Stimulated activated CD8-positive, alpha-beta memory T cell treated with anti-CD3 and anti-CD28 coated beads, Interleukin-4, amount 100 ng/mL, for 48 hours (primary cell): ENCODE results near the gene GNG2.

Experiments
- DNase-seq: peaks from one replicate; pipeline ENCODE4 v3.0.0-alpha.2; 2020

GNG2 gene

DNA sequence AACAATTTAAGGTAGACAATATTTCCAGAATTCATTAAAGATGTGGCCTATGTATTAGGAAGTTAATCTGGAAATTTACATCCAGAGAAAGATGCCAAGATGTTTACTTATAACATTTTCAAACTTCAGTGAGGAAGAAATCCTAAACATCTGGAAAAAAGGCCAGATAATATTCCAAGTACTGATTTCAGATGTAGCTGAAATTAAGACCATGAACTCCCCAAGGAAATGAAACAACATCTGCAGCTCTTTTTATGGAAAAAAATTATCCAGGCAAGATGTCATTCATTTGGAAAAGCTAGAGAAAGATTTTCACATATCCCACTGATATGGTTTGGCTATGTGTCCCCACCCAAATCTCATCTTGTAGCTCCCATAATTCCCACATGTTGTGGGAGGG, 35.0 kb downstream of the GNG2 start:
- DNase-seq, result no peak

DNA sequence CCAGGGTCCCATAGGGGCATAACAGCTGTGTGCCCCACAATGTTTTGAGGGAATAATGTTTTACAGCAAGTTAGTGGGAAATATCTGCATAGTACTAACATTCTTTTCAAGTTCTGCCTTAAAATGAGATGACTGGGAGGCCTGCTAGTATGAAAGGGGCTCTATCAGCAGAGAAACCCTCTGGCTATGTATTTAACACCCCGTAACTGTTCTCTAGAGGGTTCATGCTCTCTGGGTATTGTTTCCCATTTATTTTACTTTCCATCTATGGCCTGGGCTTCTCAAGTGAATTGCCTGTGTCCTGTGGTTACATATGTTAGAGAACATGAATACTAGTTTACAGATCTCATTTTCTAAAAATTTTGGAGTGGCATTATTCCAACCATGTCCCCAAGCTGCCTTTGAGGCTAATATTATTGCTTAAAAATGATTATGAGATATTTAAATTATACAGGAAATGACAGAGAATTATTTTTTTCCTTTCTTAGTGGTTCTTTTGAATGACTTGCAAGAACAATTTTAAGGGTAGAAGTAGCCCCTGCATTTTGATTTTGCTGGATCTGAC, 37.5 kb downstream of the GNG2 start:
- no peak for DNase-seq

DNA sequence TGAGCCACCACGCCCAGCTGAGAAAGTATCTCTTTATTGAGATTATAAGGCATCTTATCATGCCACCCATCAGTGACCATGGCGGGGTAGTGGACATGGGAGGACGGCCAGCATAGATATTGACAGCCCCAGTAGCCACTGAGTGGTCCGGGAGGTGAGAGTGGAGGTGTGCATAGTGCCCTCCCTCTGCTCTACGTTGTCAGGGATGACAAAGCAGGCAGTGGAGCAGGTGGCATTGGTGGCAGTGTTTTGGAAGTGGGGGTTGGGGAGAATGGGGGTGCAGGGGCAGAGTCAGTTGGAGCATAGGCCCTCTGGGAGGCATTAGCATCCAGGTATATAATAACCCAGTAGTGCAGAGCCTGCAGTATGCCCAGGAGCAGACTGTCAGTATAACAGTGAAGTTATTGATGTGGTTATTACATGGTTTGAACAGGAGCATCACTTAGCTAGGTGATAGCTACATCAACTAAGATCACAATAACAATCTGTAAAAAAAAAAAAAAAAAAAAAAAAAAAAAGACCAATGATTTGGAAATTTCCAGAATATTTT, 41.1 kb downstream of the GNG2 start:
- DNase-seq, result no peak

DNA sequence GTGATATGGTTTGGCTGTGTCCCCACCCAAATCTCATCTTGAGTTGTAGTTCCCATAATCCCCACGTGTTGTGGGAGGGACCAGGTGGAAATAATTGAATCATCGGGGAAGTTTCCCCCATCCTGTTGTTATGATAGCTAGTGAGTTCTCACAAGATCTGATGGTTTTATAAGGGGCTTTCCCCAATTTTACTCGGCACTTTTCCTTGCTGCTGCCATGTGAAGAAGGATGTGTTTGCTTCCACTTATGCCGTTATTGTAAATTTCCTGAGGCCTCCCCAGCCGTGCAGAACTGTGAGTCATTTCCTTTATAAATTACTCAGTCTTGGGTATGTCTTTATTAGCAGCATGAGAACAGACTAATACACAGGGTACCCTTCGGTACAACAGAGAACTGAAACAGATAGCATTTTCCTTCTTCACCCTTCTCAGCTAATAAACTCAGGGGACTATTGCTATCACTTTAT, 45.3 kb downstream of the GNG2 start:
- DNase-seq, result peak; percentile 48

DNA sequence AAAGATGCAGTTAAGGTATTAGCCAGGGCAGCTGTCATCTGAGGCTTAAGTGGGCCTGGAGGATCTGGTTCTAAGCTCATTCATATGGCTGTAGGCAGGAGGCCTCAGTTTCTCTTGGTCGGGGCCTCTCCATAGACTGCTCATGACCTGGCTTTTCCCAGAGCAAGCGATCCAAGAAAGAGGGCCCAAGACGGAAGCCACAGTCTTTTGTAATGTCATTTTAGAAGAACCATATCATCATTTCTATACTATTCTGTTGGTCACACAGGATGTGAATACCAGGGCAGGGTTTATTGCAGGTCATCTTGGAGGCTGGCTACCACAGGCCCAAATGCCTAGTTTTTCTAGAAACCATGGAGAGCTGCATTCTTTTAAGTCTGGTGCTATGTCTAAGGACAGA, 47.7 kb downstream of the GNG2 start:
- no peak for DNase-seq

DNA sequence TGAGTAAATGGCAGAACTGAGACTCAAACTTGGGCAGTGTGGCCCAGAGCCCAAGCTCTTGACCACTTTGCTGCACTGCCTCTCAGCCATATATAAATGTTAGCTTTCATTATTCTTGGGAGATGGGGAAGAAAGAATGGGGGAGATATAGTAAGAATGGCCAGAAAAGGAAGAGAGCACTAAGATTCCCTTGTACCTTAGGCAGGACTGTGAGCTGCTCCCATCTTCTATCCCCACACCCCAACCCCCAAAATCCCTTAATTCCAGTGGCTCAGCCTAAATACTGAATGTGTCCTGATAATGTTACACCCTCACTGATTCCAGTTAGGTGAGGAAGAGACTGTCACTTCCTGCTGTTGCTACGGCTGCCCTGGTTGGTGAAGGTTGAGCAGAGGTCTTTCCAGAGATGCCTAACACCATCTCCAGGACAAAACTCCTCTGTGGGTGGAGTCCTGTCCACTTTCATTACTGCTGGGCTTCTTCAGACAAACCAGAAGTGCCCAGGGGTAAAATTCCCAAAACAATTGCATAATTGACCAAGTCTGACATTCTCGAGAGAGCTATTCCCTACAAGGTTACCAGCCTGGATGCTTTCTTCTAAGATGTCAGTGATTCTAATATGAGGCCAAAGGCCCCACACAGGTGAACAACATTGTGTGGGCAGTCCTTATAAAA, 51.8 kb downstream of the GNG2 start:
- DNase-seq, result no peak

DNA sequence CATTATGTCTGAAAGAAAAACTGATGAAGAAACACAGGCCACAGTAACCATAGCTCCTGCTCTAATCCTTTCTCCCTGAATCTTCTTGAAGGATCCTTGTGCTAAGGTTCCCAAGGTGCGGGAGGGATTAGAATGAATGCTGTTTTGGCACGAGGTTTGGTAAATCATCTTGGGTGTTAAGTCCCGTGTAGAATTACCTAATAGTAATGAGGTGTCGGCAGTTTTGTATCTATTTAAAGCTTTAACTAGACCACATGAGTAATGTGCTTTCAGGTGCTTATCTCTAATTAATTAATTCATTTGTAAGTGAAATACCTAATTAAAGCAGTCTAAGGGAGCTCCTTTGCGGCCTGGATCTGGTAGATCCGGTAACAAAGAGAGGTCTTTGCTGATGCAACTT, 53.9 kb downstream of the GNG2 start:
- no peak for DNase-seq

DNA sequence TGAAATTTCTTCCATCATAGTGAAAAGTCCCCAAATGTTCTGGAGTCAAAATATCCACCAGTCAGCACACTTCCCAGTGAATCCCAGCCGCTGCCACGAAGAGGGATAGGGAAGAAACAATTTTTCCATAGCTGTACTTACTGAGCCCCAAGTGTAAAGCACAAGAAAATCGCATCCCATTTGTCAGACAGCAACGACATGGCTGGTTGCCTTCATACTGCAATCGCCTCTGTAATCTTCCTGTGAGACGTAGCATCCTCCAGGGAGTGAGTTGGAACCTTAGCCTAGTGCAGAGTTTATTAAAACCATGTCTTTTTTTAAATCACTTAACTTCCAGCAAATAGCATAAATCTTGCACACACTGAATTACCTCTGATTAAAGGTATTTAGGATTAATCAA, 56.8 kb downstream of the GNG2 start:
- DNase-seq, result no peak

DNA sequence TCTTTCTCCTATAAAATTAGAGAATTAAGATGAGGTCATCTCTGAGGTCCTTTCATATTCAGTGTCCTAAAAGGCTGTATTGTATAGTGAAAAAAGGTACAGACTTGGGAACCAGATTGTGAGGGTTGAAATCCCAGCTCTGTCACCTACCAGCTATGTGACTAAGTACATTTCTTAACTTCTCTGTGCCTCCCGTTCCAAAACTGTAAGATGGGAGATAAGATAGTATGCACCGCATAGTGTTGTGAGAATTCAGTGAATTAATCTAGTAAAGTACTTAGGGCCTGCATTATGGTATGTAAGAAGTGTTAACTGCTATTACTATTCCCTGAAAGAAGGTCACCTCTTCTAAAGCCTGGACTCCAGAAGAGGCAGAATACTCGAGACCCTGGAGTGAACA, 60.6 kb downstream of the GNG2 start:
- DNase-seq, result no peak

DNA sequence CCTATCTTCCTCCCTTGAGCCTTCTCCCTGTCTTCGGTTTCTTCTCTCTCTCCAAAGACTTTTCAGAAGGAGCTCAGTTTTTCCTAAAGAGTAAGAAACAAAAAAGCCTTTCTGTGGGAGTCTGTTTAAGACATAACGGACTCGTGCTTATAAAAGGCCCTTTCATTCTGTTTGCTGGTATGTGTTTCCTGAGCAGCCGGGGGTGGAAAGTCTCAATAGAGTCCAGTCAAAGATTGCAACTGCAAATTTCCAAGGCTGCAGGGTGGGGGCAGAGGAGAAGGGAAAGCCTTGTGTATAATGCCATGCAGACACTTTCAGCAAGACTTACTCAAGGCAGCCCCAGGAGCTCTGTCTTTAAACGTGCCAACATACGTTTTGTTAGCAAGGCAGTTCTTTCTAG, 62.2 kb downstream of the GNG2 start:
- no peak for DNase-seq

DNA sequence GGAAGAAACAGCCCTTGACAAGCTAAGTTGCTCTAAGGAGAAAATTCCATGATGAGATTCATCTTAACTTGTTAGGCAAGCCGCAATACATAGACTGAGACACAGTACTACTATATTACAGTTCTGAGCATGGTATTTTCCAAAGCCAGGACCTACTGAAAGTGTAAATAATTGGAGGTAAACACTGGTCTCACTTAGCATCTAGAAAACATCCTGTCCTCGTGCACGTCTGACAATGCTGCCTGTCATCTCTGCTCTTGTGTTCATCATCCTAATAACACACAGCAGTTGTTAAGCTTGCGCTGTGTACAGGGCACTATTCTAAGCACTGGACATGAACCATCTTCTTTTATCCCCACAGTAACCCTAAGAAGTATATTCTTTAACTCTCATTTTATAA, 64.2 kb downstream of the GNG2 start:
- DNase-seq, result no peak

DNA sequence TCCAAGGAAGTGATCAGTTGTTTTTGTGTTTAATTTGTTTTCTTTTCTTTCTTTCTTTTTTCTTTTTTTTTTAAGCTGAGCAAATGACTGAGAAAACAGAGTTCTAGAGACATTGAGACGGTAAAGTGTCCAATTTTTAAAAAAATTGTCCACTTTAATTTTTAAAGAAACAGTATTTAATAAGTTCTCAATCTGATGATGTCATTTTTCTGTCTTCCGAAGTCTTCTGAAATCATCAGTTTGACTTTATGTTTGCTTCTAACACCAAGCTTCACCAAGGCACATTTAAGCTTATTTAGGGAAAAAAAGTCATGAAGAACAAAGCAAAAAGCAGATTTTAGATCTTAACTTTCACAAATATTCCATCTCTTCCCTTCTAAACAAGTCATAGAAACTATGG, 65.6 kb downstream of the GNG2 start:
- DNase-seq, result no peak

DNA sequence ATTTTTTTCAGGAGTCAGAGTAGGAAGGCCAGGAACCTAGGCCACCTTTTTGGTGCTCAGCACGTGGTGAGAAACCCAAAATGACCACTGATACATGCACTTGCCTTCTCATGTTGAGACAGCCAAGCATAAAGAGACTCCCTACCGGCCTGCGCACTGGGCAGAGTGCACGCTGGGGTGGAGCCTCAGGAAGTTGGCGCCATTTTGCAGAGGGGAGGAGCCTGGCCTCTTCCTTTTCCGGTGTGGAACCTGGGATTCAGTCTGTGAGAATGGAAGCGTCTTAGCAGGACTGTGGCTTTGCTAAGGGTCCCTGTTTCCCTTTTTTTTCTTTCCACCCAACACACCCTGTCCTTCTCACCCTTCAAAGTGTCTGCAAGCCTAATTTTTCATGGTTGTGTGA, 66.0 kb downstream of the GNG2 start:
- DNase-seq, result no peak

DNA sequence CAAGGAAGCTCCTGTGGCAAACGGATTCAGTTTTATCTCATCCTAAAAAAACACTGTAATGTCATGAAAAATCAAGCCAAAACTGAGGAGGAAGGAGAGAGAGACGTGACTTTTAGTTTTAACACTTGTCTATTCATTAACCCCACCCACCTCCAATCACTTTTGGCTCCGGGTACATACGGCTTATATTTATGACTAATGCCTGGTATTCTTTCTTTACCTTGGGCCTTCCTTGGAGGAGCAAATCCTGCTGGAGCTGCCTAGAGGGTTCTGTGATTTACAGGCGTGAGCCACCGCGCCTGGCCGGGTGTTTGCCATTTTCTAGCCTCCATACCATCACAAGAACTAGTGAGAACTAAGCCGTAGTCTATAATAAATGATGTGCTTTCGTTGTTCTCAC, 68.2 kb downstream of the GNG2 start:
- DNase-seq, result no peak

DNA sequence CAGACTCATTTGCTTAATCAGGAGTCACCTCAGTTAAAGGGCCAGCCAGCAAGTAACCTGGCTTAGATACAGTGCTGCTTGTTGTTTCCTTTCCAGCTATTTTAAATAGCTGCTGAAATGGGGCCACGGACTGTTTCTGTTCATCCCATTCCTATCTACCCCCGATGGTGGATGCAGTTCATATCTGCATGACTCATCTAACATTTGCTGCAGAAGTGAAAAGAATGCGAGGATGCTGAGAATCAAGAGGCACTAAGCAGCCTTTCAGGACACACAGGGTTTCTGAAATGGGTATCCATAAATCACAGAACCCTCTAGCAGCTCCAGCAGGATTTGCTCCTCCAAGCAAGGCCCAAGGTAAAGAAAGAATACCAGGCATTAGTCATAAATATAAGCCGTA, 68.8 kb downstream of the GNG2 start:
- DNase-seq, result no peak

DNA sequence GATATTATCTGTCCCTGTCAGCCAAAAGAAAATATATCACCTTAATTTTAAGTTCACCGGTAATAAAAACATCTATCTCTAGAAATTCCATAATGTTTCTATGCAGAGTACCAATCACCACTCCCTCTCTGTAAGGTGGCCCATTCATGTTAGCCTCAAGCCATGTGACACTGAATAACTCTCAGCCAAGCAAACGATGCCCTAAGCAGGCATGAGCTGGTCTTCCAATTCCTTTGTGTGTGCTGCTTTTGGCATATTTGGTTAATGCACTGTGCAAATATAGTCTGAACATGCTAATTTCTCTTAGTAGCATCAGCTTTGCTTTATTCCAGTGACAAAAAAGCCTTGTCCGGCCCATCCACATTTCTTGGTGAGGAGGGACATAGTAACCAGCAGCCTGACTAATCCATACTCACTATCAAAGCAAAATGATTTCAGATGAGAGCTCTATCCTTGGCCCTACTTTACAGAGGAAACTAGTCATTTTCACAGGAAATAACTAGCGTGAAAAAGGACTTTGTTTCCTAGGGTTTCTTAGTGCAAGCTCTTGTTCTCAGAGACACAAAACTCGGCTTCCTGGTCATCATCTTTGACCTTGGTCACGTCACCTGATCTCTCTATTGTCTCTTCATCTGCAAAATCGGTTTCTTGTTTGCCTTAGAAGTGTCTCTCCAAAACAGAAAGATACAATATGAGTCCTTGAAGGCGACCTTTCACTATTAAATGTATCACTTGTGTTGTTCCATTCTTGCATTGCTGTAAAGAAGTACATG, 69.7 kb downstream of the GNG2 start:
- DNase-seq, result no peak

DNA sequence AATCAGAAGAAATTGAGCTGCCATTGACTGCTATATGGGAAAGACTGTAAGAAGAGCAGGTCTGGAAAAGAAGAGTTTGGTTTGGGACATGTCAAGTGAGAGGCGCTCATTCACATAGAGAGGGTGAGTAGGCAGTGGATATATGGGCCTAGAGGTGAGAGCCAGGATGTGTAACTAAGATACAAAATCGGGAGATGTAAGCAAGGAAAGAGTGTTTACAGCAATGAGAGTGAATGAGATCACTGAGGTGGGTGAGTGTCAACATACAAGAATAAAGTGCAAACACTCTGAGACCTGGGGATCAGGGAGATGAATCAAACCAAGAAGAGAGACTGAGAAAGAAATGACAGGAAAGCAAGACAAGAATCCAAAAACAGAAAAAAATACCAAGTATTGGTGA, 70.9 kb downstream of the GNG2 start:
- no peak for DNase-seq

DNA sequence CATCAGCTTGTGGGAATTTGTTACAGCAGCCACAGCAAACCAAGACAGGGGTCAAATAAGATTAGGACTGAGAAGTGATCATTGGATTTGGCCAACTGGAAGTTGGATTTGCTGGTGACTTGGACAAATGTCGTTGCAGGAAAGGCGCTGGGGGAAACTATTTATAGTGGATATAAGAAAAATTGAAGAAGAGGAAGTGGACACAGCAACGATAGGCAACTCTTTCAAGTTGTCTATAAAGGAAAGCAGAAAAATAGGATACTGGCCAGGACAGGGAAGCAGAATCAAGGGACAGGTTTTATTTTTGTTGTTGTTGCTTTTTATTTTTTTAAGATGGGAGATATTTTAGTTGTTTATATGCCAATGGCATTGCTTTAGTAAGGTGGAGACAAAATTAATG, 72.8 kb downstream of the GNG2 start:
- DNase-seq, result no peak

DNA sequence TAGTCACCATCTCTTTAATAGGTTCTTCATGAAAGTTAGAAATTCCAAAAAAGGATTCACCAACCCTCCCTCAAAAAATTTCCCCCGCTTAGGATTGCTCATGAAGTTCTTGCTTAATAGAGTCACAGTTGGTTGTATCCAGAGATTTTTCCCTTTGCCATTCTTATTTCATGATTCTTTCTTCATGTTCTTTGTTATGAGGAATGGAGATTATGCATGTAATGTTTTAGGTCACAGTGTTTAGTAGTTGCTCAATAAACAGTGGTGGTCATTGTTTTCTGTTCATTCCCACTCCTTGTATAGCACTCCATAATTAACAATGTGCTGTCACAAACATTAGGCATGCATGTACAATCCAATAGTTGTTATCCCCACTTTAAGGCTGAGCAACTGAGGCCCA, 77.7 kb downstream of the GNG2 start:
- DNase-seq, result no peak

DNA sequence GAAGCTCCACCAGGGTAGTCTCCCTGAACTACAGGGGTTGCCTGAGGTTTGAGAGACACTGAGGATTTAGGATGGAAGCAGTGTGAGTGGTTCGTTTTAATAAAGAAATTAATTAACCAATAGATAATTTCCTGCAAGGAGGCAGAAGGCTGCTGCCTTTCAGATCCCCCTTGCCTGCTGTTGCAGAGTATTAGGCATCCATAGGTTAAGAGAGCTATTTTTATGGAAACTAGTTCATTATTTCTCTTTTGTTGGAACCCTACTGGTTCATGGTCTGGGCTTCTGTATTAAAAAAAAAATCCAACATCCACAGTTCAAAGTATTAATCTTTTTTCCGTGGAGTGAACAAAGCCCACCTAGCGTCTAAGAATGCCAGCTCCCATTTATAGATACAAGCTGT, 78.4 kb downstream of the GNG2 start:
- no peak for DNase-seq

DNA sequence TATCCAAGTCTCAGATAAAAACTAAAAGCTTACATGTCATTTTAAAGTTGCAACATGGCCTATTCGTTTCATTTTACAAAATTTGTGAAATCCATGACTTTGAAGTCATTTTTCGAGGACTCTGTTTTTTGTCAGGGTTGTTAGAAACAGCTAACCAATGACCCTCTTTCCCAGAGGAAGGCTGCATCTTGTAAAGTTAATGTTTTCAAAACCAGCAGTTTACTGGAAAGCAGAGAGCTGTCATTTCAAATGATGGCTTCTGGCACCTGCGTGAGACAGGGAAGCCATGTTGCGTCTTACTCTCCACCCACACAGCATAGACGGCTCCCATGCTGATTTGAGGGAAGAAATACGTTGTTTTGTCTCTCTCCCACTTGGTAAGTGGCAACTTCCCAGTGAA, 78.8 kb downstream of the GNG2 start:
- DNase-seq, result no peak

DNA sequence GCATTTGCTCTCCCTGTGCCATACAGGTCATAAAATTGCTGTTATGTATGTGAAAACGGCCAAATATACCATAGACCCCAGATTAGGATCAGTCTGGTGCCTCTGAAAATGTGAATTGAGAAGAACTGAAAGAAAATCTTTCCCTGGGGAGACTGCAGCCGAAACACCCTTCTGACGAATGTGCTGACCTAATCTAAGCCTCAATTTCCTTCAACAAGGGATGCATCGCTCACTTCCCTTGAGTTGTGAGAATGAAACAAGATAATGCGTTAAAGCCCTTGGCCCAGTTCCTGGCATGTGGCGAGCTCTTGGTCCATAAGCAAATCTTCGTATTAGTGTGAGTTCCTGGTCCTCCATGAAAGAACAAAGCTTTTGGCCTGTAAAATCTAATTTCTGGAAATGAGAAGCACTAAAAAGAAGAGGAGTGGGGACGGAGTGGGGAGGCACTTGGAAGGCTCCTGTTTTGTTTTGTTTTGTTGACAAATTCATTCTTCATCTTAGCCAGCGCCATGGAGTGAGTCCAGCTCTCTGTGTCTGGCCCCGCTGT, 79.4 kb downstream of the GNG2 start:
- no peak for DNase-seq

DNA sequence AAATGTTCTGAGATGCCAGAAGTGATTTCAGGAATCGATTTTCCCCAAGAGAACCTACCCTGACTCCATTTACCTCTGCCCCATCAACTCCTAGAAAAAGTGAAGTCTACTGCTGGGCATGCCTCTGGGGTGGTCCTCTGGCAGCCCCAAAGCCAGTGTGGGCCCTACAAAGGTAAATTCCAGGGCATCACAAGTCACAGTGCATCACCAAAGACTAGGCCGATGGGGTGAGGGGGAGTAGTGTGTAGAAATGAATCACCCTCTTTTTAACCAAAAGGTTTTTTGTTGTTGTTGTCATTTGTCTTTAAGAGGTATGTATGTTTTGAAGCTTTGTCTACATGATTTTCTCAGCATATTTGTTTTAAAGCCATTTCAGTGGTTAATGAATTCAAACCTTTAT, 82.6 kb downstream of the GNG2 start:
- no peak for DNase-seq

DNA sequence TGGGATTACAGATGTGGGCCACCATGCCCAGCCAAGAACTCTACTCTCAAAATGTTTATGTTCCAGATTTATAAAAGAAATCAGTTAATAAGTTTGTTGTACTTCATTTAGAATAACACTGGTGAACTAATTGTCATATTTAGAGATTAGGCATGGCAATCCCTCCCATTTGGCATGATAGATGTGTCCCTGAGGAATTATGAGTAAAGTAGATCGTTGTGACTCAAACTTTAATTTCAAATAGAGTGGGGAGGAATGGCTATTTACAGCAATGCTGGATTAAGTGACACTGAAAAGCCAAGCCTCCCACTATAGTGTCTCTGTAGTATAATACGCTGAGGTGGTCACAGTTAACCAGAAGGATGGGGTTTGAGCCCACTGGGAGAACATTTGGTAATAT, 89.6 kb downstream of the GNG2 start:
- DNase-seq, result no peak
